ENCODE results near the gene TMEM253.

Gene TMEM253

GRCh38 chr14:21070083-21070609 lies 30.7 kb upstream of the TMEM253 start, which contains the start of gene ARHGEF40:
Gene ARHGEF40 (plus strand): TSS chr14:21070304. CDS start chr14:21070397, 93 bp downstream.
- peak within 1 kb of the TSS; percentile 81 for H3K4me3 ChIP-seq (ENCODE audit: low read depth, low read length)
- no peak for TF ChIP-seq CTCF (IDR thresholded peaks at IDR 0.05; ENCODE audit: insufficient read depth, low read length, missing control alignments)
- CTCF ChIA-PET, result interaction anchor here (0.6 to 6.6 kb wide), 12 partner anchors 9 to 654 kb away, joined by 3 to 164 read pairs (median 16); partner anchors contain the start of gene TMEM253
- no peak for DNase-seq (ENCODE audit: low read depth, low spot score)
- POLR2A ChIA-PET, result interaction anchor here (1.5 to 3.6 kb wide), 11 partner anchors 9 to 55 kb away, joined by 4 to 42 read pairs (median 10); partner anchors contain the start of gene TMEM253

GRCh38 chr14:21070610-21071224 lies 30.1 kb upstream of the TMEM253 start:
- CTCF ChIA-PET, result interaction anchor here (0.6 to 6.6 kb wide), 17 partner anchors 9 to 655 kb away, joined by 3 to 164 read pairs (median 5); partner anchors contain the start of gene TMEM253
- H3K4me3 ChIP-seq (ENCODE audit: low read depth, low read length), result peak overlapping the region; percentile 81
- DNase-seq (ENCODE audit: low read depth, low spot score), result no peak
- POLR2A ChIA-PET, result interaction anchor here (0.6 to 3.6 kb wide), 16 partner anchors 7 to 616 kb away, joined by 3 to 42 read pairs (median 8); partner anchors contain the start of genes APEX1, METTL3, OSGEP and TMEM253
- TF ChIP-seq CTCF (IDR thresholded peaks at IDR 0.05; ENCODE audit: insufficient read depth, low read length, missing control alignments), result no peak

- CTCF ChIA-PET, result interaction anchor here (0.7 to 6.6 kb wide), 15 partner anchors 10 to 388 kb away, joined by 3 to 164 read pairs (median 7); partner anchors contain the start of gene TMEM253
- POLR2A ChIA-PET, result interaction anchor here (0.6 to 3.6 kb wide), 21 partner anchors 8 to 728 kb away, joined by 3 to 42 read pairs (median 5); partner anchors contain the start of genes APEX1, METTL3, OSGEP and PARP2
- H3K4me3 ChIP-seq (ENCODE audit: low read depth, low read length), result peak overlapping the region; percentile 81
- no peak for TF ChIP-seq CTCF (IDR thresholded peaks at IDR 0.05; ENCODE audit: insufficient read depth, low read length, missing control alignments)
- DNase-seq (ENCODE audit: low read depth, low spot score), result no peak
Measured at GRCh38 chr14:21071225-21072030, 29.4 kb upstream of the TMEM253 start.

GRCh38 chr14:21072031-21072473 lies 28.8 kb upstream of the TMEM253 start:
- peak; percentile 4 for TF ChIP-seq CTCF (IDR thresholded peaks at IDR 0.05; ENCODE audit: insufficient read depth, low read length, missing control alignments)
- POLR2A ChIA-PET, result interaction anchor here (0.6 to 3.6 kb wide), 16 partner anchors 8 to 729 kb away, joined by 3 to 42 read pairs (median 6); partner anchors contain the start of genes APEX1, OSGEP, PARP2 and TMEM253
- peak overlapping the region; percentile 81 for H3K4me3 ChIP-seq (ENCODE audit: low read depth, low read length)
- DNase-seq (ENCODE audit: low read depth, low spot score), result no peak
- CTCF ChIA-PET, result interaction anchor here (1.3 to 6.6 kb wide), 10 partner anchors 11 to 61 kb away, joined by 3 to 164 read pairs (median 26); partner anchors contain the start of gene TMEM253

- DNase-seq (ENCODE audit: low read depth, low spot score), result no peak
- ChIA-PET POLR2A (interaction anchor here (1.6 to 3.6 kb wide), 5 partner anchors 11 to 31 kb away, joined by 8 to 42 read pairs (median 16); no protein-coding TSS in a partner anchor), CTCF (interaction anchor here (0.9 to 6.6 kb wide), 8 partner anchors 11 to 102 kb away, joined by 3 to 164 read pairs (median 42); no protein-coding TSS in a partner anchor)
- no peak overlapping the region for H3K4me3 ChIP-seq (ENCODE audit: low read depth, low read length)
- no peak for TF ChIP-seq CTCF (IDR thresholded peaks at IDR 0.05; ENCODE audit: insufficient read depth, low read length, missing control alignments)
Measured at GRCh38 chr14:21072781-21073339, 28.0 kb upstream of the TMEM253 start.
